HG03439 (cell line): ENCODE results near the gene LRRC25.
"Not testable (repeated sequence)": the region's sequence is repeated elsewhere in the genome, so short reads cannot be mapped to it uniquely, and the experiment has no call there.

Experiments
- ATAC-seq: cut with Tn5 transposase; IDR thresholded peaks from one replicate; pipeline ENCODE4 v1.9.1; 2021; ENCODE audit warnings: mild to moderate bottlenecking, moderate library complexity; ENCODE audit not compliant: unreplicated experiment

LRRC25 gene

DNA sequence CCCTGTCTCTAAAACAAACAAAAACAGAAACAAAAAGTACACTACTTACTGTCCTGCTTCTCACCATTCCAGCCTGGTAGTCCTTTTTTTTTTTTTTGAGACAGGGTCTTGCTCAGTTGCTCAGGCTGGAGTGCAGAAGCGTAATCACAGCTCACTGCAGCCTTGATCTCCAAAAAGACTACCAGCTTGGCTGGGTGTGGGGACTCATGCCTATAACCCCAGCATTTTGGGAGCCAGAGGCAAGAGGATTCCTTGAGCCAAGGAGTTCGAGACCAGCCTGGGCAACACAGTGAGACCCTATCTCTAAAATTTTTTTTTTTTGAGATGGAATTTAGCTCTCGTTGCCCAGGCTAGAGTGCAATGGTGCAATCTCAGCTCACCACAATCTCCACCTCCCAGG lies 16.6 kb downstream of the LRRC25 start:
- no peak for ATAC-seq

DNA sequence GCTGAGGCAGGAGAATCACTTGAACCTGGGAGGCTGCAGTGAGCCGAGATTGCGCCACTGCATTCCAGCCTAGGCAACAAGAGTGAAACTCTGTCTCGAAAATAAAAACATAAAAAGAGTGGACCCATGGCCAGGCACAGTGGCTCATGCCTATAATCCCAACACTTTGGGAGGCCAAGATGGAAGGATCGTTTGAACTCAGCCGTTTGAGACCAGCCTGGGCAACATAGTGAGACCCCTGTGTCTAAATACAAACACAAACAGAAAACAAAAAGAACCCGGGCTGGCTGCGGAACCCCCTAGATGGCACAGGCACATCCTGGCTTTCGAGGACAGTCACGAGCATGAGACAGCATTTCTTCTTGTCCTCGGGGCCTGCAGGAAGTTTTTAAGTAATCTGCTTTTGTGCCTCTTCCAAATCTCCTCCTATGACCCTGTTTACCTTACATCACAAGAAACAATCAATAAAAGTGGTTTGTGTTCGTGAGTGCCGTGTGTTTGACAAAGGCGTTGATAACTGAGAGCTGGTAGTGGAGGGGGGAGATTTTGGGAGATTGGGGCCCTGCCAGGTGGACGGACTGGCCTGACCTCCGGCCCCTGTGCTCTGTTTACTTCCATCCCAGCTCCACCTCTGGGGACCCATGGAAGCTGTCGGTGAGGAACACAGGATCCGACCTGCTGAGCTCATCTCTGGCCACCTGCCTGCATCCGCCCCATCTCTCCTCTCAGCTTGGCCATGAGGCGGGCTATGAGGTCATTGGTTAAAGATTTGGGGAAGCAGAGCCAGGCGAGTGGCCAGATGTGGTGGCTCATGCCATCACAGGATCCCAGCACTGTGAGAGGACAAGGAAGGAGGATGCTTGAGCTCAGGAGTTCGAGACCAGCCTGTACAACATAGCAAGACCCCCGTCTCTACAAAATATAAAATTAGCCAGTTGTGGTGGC lies 17.3 kb downstream of the LRRC25 start:
- no peak for ATAC-seq

DNA sequence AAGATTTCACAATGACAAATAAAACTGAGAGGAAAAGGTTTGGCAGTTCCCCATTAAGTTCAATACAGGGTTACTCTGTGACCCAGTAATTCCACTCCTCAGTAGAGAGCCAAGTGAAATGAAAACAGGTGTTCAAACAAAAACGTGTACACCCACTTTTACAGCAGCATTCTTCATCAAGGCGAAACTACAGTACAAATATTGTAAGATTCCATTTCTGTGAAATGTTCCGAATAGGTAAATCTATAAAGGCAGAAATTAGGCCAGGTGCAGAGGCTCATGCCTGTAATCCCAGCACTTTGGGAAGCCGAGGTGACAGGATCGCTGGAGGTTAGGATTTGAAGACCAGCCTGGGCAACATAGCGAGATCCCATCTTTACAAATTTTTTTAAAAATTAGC lies 20.4 kb downstream of the LRRC25 start:
- ATAC-seq, result no peak

DNA sequence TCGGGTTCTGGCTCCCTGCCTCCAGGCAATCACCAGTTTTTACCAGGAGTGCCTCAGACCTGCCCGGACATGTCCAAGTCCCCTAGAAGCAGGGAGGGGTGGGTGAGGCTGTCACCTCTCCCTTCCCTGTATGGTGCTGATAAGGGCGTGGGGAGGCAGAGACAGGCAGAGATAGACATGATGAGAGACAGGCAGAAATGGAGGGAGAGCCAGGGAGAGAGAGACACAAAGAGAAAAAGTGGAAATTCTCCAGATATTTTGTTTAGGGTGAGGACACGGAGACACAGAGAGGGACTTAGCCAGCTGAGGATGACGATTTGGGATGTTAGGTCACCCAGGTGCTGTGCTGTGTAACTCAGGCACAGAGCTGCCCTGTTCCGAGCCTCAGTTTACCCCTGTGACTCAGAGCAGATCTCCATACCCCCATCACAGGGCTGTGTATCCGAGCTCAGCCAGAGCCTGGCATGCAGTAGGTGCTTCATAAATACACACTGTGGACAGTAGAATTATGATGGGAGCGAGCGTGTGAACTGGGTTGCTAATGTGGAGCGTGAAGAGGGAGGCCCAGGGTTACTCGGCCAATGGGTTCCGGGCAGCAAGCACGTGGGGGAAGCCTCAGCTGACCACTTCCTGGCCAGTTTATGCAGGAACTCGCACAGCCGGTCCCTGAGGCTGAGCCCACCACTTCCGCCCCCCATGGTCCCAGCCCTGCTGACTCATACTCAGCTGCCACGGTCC lies 23.4 kb downstream of the LRRC25 start:
- ATAC-seq, result peak; percentile 69

DNA sequence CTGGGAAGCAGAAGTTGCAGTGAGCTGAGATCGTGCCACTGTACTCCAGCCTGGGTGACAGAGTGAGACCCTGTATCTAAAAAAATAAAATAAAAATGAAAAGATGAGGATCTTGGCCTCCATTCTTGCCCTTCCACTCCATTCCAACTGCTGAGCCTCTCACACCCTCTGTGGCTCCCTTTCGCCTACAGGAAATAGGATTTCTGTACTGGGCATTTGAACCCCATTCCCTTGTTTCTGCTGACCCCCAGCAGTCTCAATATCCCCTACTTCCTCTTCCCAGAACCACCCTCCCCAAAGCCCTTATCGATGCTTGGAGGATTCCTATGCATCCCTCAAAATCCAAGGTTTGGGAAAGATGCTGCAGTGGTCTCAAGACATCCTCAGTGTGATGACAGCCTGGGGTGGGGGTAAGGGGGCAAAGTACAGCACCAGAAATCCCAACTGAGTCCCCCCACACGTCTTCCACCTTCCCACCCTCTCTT lies 24.0 kb downstream of the LRRC25 start:
- no peak for ATAC-seq

DNA sequence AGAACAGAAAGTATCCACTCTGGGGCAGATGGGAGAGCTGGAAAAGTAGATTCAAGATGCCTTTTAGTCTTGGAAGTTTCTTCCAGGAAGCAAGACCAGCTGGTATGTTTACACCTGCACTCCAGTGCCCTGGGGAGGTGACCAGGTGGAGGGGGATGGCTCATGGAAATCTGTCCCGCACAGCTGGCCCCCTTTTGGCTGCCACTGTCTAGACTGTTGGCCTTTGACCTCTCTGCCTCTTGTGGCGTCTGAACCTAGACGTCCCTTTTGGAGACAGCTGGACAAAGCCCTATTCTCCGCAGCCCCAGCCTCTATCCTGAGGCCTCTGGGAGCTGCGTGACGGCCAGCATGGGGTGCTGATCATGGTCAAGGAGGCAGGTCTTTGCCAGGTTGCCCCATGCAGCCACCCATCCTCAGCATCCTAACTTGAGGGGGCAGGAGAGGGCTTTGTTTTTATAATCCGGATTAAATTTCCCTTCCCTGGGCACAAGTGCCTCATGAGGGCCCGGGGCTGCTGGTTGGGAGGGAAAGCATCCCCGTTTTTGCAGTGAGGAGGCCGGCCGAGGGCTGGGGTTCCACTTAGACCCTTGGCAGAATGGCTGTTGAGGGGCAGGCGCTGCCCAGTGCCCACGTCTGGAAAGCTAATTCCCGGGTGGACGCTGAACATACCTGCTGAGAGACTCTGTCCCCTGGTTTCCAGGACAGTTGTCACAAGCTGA lies 28.8 kb downstream of the LRRC25 start:
- ATAC-seq, result no peak

DNA sequence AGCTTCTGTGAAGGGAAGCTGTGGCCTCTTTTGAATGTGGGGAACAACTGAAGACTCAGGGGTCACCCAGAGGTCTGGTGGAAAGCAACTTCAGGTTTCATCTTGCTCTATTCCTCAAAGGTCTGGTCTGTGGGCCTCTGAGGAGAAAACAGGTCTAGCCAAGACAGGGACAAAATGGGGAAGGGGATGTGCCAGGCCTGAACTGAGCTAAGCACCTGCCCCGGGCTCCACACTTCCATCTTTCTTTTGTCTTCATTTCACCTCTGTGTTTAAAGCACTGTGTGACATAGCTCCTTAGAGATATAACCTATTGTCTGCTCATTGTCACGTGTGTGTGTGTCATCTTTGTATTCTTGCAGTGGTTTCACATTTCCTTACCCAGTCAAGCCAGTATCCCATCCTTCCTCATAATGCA lies 31.4 kb downstream of the LRRC25 start:
- ATAC-seq, result no peak

DNA sequence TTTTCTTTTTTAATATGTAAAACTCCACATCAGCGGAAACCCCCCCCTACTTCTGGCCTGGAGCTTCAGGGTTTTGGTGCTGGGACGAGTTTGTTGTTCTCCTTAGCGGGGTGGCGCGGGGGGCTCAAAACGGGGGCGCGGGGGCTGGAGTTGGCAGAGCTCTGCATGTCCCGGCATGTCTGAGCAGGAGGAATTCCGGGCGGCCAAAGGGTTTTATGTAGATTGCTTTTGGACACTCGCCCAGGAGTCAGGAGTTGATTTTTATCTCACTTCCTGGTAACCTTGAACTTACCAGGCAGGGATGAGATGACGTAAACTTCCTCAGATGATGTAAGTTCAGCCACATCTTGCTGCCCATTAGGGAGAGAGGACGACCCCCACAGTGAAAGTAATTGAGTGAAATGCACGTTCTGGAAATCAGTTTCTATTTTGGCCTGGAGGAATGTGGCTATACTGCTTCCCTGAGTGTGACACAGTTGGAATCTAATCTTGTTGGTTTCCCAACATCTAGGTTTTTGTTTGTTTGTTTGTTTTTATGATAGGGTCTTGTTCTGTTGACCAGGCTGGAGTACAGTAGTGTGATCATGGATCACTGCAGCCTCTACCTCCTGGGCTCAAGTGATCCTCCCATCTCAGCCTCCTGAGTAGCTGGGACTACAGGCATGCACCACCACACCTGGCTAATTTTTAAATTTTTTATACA lies 32.4 kb downstream of the LRRC25 start:
- ATAC-seq, result no peak

DNA sequence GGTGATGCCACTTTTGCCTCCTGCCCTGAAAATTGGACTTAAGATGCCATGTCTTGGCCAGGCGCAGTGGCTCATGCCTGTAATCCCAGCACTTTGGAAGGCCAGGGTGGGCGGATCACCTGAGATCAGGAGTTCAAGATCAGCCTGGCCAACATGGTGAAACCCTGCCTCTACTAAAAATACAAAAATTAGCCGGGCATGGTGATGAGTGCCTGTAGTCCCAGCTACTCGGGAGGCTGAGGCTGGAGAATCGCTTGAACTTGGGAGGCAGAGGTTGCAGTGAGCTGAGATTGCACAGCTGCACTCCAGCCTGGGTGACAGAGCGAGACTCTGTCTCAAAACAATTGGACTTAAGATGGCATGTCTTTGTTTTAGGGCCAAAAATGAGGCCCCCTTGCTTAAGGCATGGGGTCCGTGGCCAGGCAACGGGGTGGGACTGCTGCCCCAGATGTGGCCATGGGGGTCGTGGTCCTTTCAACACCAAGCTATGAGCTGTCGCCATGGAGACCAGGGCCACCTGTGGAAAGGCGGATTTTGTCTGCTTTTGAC lies 33.1 kb downstream of the LRRC25 start:
- not testable (repeated sequence) for ATAC-seq

DNA sequence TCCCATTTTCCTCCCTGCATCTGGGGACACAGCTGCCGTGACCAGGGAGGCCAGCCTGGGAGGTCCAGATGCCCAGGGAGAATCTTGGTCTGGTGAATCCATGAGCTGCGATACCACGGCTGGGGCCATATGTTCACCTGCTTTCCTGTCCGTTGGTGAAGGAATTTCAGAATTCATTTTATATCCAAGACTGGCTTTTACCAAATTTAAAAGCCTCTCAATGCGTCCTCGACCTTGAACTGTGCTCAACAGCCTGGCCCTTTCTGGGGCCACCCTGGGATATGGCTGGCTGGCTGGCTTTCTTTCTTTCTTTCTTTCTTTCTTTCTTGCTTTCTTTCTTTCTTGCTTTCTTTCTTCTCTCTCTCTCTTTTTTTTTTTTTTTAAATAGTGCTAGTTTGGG lies 33.6 kb downstream of the LRRC25 start:
- ATAC-seq, result no peak

DNA sequence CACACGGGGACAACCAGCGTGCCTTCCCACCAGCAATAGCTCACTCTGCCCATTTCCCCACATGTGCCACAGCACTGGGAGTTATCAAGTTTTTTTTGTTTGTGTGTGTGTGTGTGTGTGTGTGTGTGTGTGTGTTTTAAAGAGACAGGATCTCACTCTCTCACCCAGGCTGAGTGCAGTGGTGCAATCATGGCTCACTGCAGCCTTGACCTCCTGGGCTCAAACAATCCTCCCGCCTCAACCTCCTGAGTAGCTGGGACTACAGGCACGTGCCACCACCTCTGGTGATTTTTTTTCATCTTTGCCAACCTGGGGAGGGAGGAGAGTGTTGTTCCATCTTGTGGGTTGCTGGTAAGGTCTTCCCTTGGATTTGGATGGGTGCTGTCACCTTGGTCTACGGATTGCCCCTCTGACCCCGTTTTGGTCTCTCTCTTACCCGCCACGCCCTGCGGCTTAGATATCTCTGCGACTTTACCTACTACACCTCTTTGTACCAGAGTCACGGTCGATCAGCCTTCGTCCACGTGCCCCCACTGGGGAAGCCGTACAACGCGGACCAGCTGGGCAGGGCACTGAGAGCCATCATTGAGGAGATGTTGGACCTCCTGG lies 34.4 kb downstream of the LRRC25 start:
- no peak for ATAC-seq

DNA sequence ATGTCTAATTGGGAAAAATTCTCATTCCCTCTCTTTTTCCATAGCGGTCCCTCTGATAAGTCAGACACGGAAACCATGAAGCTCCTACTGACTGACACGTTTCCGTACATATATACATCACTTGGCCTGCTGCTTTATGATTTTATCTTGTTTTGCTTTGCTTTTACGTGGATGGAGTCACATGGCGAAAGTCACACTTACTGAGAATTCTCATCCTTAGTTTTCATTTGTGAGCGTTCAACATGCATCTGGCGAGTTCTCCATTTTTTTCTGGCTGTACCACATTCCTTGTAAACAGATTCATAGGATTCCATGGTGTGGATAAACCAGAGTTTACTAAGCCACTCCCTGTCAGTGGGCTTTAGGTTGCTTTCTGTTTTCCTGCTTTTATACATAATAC lies 35.8 kb downstream of the LRRC25 start:
- ATAC-seq, result no peak

DNA sequence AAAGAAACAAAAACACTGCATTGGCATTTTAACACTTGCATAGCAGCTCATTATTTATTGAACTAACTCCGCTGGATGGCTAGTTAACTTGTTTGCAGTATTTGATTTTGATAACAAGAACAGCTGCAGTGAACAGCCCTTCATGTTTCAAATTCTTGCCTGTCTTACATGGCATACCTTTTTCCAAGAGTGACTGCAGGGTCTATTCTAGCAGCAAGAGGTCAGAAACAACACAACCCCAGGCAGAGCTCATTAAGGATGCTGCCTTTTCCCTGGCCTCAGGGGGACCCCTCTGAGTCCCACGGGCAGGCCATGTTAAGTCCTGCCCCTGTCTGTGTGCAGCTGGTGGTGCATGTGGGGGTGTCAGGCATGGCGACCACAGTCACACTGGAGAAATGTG lies 40.4 kb downstream of the LRRC25 start:
- ATAC-seq, result no peak

DNA sequence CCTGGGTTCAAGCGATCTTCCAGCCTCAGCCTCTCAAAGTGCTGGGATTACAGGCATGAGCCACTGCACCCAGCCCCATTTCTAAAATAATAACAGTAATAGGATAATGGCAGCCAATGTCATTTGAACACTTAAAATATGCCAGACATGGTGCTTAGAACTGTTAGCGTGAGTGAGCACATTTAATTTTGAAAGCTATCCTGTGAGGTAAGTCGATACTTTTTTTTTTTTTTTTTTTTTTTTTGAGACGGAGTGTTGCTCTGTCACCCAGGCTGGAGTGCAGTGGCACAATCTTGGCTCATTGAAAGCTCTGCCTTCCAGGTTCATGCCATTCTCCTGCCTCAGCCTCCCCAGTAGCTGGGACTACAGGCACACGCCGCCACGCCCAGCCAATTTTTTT lies 42.7 kb downstream of the LRRC25 start:
- not testable (repeated sequence) for ATAC-seq

DNA sequence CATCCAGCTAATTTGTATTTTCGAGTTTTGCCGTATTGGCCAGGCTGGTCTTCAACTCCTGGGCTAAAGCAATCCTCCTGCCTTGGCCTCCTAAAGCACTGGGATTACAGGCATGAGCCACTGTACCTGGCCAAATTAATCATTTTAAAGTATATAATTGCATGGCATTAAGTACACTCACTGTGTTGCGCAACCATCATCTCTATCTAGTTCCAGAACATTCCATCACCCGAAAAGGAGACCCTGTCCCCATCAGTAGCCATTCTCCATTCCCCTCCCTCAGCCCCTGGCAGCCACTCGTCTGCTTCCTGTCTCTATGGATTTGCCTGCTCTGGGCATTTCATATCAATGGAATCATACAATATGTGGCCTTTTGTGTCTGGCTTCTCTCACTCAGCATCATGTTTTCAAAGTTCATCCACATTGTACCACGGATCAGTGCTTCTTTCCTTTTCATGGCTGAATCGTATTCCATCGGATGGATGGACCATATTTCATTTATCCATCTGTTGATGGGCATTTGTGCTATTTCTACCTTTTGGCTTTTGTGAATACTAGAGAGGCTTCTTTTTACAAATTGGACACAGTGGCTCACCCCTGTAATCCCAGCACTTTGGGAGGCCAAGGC lies 43.9 kb downstream of the LRRC25 start:
- no peak for ATAC-seq

DNA sequence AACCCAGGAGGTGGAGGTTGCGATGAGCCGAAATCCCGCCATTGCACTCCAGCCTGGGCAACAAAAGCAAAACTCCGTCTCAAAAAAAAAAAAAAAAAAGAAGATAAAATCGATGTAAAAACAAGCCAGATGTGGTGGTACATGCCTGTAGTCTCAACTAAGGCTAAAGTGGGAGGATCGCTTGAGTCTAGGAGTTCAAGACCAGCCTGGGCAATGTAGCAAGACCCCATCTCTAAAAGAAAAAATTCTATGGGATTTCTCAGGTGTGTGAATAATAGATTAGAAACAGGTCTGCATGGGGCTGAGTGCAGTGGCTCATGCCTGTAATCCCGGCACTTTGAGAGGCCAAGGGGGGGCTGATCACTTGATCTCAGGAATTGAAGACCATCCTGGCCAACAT lies 45.9 kb downstream of the LRRC25 start:
- no peak for ATAC-seq

DNA sequence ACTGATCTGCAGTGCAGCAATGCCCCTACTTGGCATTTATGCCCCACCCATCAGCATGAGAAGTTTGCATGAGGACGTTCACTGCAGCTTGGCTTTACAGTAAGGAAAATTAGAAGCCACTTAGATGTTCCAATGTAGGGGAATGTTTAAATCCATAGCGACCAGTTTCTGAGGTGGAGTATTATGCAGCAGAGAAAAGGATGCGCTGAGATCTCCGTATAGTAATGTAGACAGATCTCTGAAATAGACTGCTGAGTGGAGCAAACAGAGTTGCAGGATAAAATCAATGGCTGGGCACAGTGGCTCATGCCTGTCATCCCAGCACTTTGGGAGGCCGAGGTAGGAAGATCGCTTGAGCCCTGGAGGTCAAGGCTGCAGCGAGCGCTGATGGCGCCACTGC lies 46.9 kb downstream of the LRRC25 start:
- ATAC-seq, result no peak

DNA sequence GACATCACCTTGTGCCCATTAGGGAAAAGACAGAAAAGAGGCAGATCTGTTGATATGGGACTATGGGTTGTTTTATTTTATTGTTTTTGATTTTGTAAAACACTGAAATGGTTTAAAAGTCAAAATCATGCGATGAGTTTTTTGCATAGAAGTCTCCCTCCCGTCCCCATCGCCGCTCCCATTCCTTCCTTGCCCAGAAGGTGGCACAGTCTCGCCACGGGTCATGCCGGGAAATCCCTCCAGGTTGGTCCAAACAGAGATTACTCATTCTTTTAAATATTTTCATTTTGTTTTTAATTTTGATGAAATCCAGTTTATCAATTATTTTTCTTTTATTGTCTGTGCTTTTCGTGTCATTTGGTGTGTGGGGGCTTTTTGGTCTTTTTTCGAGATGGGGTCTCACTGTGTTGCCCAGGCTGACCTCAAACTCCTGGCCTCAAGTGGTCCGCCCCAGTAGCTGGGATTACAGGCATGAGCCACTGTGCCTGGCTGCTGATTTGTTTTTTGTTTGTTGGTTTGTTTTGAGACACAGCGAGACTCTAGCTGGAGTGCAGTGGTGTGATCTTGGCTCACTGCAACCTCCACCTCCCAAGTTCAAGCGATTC lies 47.8 kb downstream of the LRRC25 start:
- ATAC-seq, result no peak

DNA sequence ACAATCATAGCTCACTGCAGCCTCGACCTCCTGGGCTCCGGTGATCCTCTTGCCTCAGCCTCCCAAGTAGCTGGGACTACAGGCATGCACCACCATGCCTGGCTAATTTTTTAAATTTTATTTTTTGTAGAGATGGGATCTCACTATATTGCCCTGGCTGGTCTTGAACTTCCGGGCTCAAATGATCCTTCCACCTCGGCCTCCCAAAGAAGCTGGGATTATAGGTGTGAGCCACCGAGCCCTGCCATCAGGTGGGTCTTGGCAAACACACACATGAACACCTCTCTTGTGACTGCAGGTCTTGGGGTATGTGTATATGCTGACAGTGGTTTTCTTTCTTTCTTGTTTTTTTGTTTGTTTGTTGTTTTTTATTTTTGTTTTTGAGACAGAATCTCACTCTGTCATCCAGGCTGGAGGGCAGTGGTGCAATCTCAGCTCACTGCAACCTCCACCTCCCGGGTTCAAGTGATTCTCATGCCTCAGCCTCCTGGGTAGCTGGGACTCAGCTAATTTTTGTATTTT lies 48.5 kb downstream of the LRRC25 start:
- not testable (repeated sequence) for ATAC-seq
